SK-N-SH (cell line): ENCODE results near the gene CDC42SE1. TPM values are rescaled to one million over a fixed set of nuclear protein-coding genes. Genes with fewer than 3 reads are reported as not detected.

ENCODE experiments used
- CTCF ChIA-PET: fragments of 300-600, 350-600 bp; formaldehyde crosslinking; extraction: SDS; loops from one replicate; lab custom pipeline; 2021; lab: Yijun Ruan, JAX
- POLR2A ChIA-PET: fragments of 350-600 bp; sonication (Branson Sonifier 250); formaldehyde crosslinking; extraction: SDS; loops from one replicate; lab custom pipeline; 2020; ENCODE audit warnings: antibody characterized with exemption, inconsistent platforms; lab: Yijun Ruan, JAX
- DNase-seq: peaks from one replicate; pipeline ENCODE4 v3.0.0; 2012
- H2AFZ ChIP-seq: fragments of 200-600 bp; sonication (generic); 2 replicates; pipeline ENCODE4 v1.8.1; 2016; ENCODE audit warnings: antibody characterized with exemption, mild to moderate bottlenecking, low read depth
- H3F3A ChIP-seq: fragments of 200-600 bp; sonication (generic); replicated peaks from 2 replicates; pipeline ENCODE3; 2016; ENCODE audit warnings: antibody characterized with exemption, mild to moderate bottlenecking; ENCODE audit not compliant: insufficient read depth
- H3K27ac ChIP-seq, 2 experiments: fragments of 200-500 bp in 1 of 2; fragments of 200-600 bp in 1 of 2; sonication (Bioruptor generic) in 1 of 2; sonication (generic), shearing (Covaris generic) in 1 of 2; 2 replicates each; pipeline versions ENCODE4 v1.5.1 to v1.6.1; 2014 to 2016; ENCODE audit warnings: low read depth in 2 of 2, inconsistent platforms in 1 of 2, low read length in 1 of 2, mild to moderate bottlenecking in 1 of 2, mixed read lengths in 1 of 2
- H3K27me3 ChIP-seq: fragments of 200-600 bp; sonication (generic), shearing (Covaris generic); 2 replicates; pipeline ENCODE4 v1.6.1; 2016; ENCODE audit warnings: mixed run types; ENCODE audit not compliant: insufficient read depth
- H3K36me3 ChIP-seq, 2 experiments: fragments of 200-500 bp in 1 of 2; fragments of 200-600 bp in 1 of 2; sonication (Bioruptor generic) in 1 of 2; sonication (generic) in 1 of 2; replicated peaks in 1 of 2; 2 replicates each; pipeline versions ENCODE3 to v1.5.1; 2014 to 2016; ENCODE audit warnings: low read length in 1 of 2, mild to moderate bottlenecking in 1 of 2; ENCODE audit not compliant: insufficient read depth in 2 of 2, control insufficient read depth in 1 of 2
- H3K4me1 ChIP-seq, 2 experiments: fragments of 200-500 bp in 1 of 2; fragments of 200-600 bp in 1 of 2; sonication (Bioruptor generic) in 1 of 2; sonication (generic), shearing (Covaris generic) in 1 of 2; 2 replicates each; pipeline versions ENCODE4 v1.5.1 to v1.6.1; 2014 to 2016; ENCODE audit warnings: low read depth in 1 of 2, low read length in 1 of 2, mixed run types in 1 of 2; ENCODE audit not compliant: insufficient read depth in 2 of 2, control insufficient read depth in 1 of 2
- H3K4me2 ChIP-seq: fragments of 200-600 bp; sonication (generic), shearing (Covaris generic); 2 replicates; pipeline ENCODE4 v1.6.1; 2017; ENCODE audit warnings: mixed run types
- H3K4me3 ChIP-seq, 2 experiments: fragments of 200-500 bp in 1 of 2; fragments of 200-600 bp in 1 of 2; sonication (Bioruptor generic) in 1 of 2; sonication (generic), shearing (Covaris generic) in 1 of 2; 2 replicates each; pipeline versions ENCODE4 v1.5.1 to v1.8.1; 2014 to 2016; ENCODE audit warnings: low read depth in 2 of 2, inconsistent platforms in 1 of 2, low read length in 1 of 2, mild to moderate bottlenecking in 1 of 2, mixed read lengths in 1 of 2, moderate library complexity in 1 of 2
- H3K79me2 ChIP-seq: fragments of 200-600 bp; sonication (generic); 2 replicates; pipeline ENCODE4 v1.8.1; 2017; ENCODE audit warnings: mild to moderate bottlenecking; ENCODE audit not compliant: insufficient read depth
- H3K9ac ChIP-seq: fragments of 200-600 bp; sonication (generic); 2 replicates; pipeline ENCODE4 v1.6.1; 2017; ENCODE audit warnings: mixed run types
- H3K9me2 ChIP-seq: fragments of 200-600 bp; sonication (generic); 2 replicates; pipeline ENCODE4 v1.6.1; 2017; ENCODE audit warnings: mixed run types
- H3K9me3 ChIP-seq: fragments of 200-600 bp; sonication (generic); 2 replicates; pipeline ENCODE4 v1.6.1; 2017; ENCODE audit warnings: mixed run types, mild to moderate bottlenecking, moderate library complexity
- H4K20me1 ChIP-seq: fragments of 200-600 bp; sonication (generic); 2 replicates; pipeline ENCODE4 v1.6.1; 2017; ENCODE audit warnings: mild to moderate bottlenecking, mixed run types; ENCODE audit not compliant: insufficient read depth
- ELF1 ChIP-seq: IDR thresholded peaks from 2 replicates; pipeline ENCODE4 v1.4.0; 2012
- FOXM1 ChIP-seq: IDR thresholded peaks from 2 replicates; pipeline ENCODE4 v1.4.0; 2012; ENCODE audit warnings: low read depth, mild to moderate bottlenecking
- GATA2 ChIP-seq: sonication (generic); formaldehyde crosslinking; IDR thresholded peaks from 2 replicates; pipeline ENCODE4 v1.5.0; 2020; ENCODE audit warnings: mild to moderate bottlenecking, missing genetic modification reagents
- MEF2A ChIP-seq: IDR thresholded peaks from 2 replicates; pipeline ENCODE4 v1.4.0; 2012; ENCODE audit warnings: low read depth, borderline replicate concordance
- POLR2AphosphoS5 ChIP-seq: IDR thresholded peaks from 2 replicates; pipeline ENCODE4 v1.6.1; 2012; ENCODE audit warnings: low read depth, low read length
- RAD21 ChIP-seq: IDR thresholded peaks from 2 replicates; pipeline ENCODE4 v1.6.1; 2012; ENCODE audit warnings: mild to moderate bottlenecking, low read length
- RCOR1 ChIP-seq: fragments of 150-350 bp; IDR thresholded peaks from 2 replicates; pipeline ENCODE4 v1.6.1; 2017; ENCODE audit warnings: antibody characterized with exemption, low read length
- RXRA ChIP-seq: IDR thresholded peaks from 2 replicates; pipeline ENCODE4 v1.4.0; 2012; ENCODE audit warnings: low read depth, mild to moderate bottlenecking, borderline replicate concordance
- TAF1 ChIP-seq: IDR thresholded peaks from 2 replicates; pipeline ENCODE4 v1.6.1; 2012; ENCODE audit warnings: low read depth, mild to moderate bottlenecking, low read length, moderate library complexity, borderline replicate concordance
- USF2 ChIP-seq: fragments of 150-350 bp; IDR thresholded peaks from 2 replicates; pipeline ENCODE4 v1.6.1; 2017; ENCODE audit warnings: antibody characterized with exemption, low read length, low read depth, borderline replicate concordance
- YY1 ChIP-seq: IDR thresholded peaks from 2 replicates; pipeline ENCODE4 v1.4.0; 2012; ENCODE audit warnings: low read depth, mild to moderate bottlenecking
- WGBS: methylation state at CpG from one replicate; pipeline ENCODE4 v1.1.6; 2017; ENCODE audit warnings: low lambda C conversion rate; 5-methylcytosine and 5-hydroxymethylcytosine counted together
- polyA plus RNA-seq, 3 experiments: library from polyadenylated mRNA; depleted of rRNA; stranded (reverse); fragments of >200 nt; gene quantifications; 2 replicates each; pipeline ENCODE4 v1.2.3, GENCODE V29; 2012

CDC42SE1 gene
- polyA plus RNA-seq, 1 of the 3 experiments (the other 2 are of a cell fraction): 47.8 TPM

- no peaks in the 10 kb centered on the region for H3K27me3 ChIP-seq
- peaks cover 0 to 18% of the 10 kb centered on the region in 2 experiments; a peak in 2 of 4 replicates for H3K4me1 ChIP-seq
- no peaks in the 10 kb centered on the region for H3K9me2 ChIP-seq
- H2AFZ ChIP-seq: no peak overlapping the region
- POLR2A ChIA-PET: interaction anchor here (1.7 kb wide), 1 partner anchor 8 kb away, joined by 6 read pairs; the partner anchor contains the start of genes CDC42SE1 and MLLT11
- H3K79me2 ChIP-seq: peaks cover 31% of the 10 kb centered on the region
- H3K9me3 ChIP-seq: no peaks in the 10 kb centered on the region
- no peak overlapping the region for H3K4me2 ChIP-seq
- peak overlapping the region in 1 of 2 experiments; percentile 35; a peak in 1 of 4 replicates for H3K27ac ChIP-seq
- 100% methylated on average over 2 of the region's 2 CpGs for WGBS
- H3K4me3 ChIP-seq: no peak overlapping the region
- peaks cover 12% of the 10 kb centered on the region for H4K20me1 ChIP-seq
- H3F3A ChIP-seq: peaks cover 28% of the 10 kb centered on the region
- CTCF ChIA-PET: interaction anchor here (1.4 kb wide), 1 partner anchor 51 kb away, joined by 3 read pairs; no protein-coding TSS in a partner anchor
- H3K9ac ChIP-seq: no peak overlapping the region
- DNase-seq: no peak
- peaks cover 53 to 62% of the 10 kb centered on the region in 2 experiments for H3K36me3 ChIP-seq
- TF ChIP-seq GATA2: no peak
- TF ChIP-seq RXRA: no peak
- TF ChIP-seq POLR2AphosphoS5: 0 out of 2 replicates have a peak, but pooled peaks have one; percentile 22
- TF ChIP-seq, all 33 proteins: peak for 1
Measured at GRCh38 chr1:151051356-151052009, 7.9 kb downstream of the CDC42SE1 start.

GRCh38 chr1:151050051-151050688 is 9.3 kb downstream of the CDC42SE1 start:
- Histone ChIP-seq H3K27me3 (no peaks in the 10 kb centered on the region), H3K4me2 (no peak overlapping the region), H3K27ac (no peak overlapping the region; a peak in 2 of 4 replicates), H3K4me3 (no peak overlapping the region), H3K9ac (no peak overlapping the region), H2AFZ (no peak overlapping the region), H4K20me1 (no peaks in the 10 kb centered on the region)
- no peak for DNase-seq
- TF ChIP-seq YY1: no peak
- peak; percentile 61; the same call in 1 of the 2 replicates for TF ChIP-seq POLR2AphosphoS5
- TF ChIP-seq, all 33 proteins: peak for 1
- H3K9me2 ChIP-seq: no peaks in the 10 kb centered on the region
- peaks cover 0 to 12% of the 10 kb centered on the region in 2 experiments; a peak in 2 of 4 replicates for H3K4me1 ChIP-seq
- WGBS: 90% methylated on average over 2 of the region's 2 CpGs
- peaks cover 18% of the 10 kb centered on the region; the same call in 1 of the 2 replicates for H3K79me2 ChIP-seq
- peaks cover 36% of the 10 kb centered on the region for H3F3A ChIP-seq
- no peaks in the 10 kb centered on the region for H3K9me3 ChIP-seq
- H3K36me3 ChIP-seq: peaks cover 41 to 48% of the 10 kb centered on the region in 2 experiments
- CTCF ChIA-PET: interaction anchor here (1.3 to 4.4 kb wide), 5 partner anchors 10 to 55 kb away, joined by 3 to 67 read pairs (median 4); partner anchors contain the start of genes CDC42SE1, MINDY1 and MLLT11
- POLR2A ChIA-PET: interaction anchor here (1.7 to 3.5 kb wide), 2 partner anchors 9 to 10 kb away, joined by 6 to 24 read pairs; partner anchors contain the start of genes CDC42SE1 and MLLT11

GRCh38 chr1:151049458-151049857 is 10.0 kb downstream of the CDC42SE1 start:
- Histone ChIP-seq H3K36me3 (peaks cover 34 to 41% of the 10 kb centered on the region in 2 experiments), H3K9me3 (no peaks in the 10 kb centered on the region), H3K4me1 (peaks cover 0 to 12% of the 10 kb centered on the region in 2 experiments; a peak in 2 of 4 replicates), H3K4me3 (no peak overlapping the region), H3F3A (peaks cover 36% of the 10 kb centered on the region), H3K9ac (no peak overlapping the region), H3K4me2 (peak overlapping the region; percentile 95; the same call in 1 of the 2 replicates), H3K9me2 (no peaks in the 10 kb centered on the region), H3K27me3 (no peaks in the 10 kb centered on the region), H3K27ac (no peak overlapping the region), H2AFZ (no peak overlapping the region), H4K20me1 (no peaks in the 10 kb centered on the region), H3K79me2 (peaks cover 15% of the 10 kb centered on the region; the same call in 1 of the 2 replicates)
- ChIA-PET CTCF (interaction anchor here (1.3 to 4.4 kb wide), 5 partner anchors 10 to 54 kb away, joined by 4 to 67 read pairs (median 5); partner anchors contain the start of genes CDC42SE1, MINDY1 and MLLT11), POLR2A (interaction anchor here (3.5 kb wide), 1 partner anchor 10 kb away, joined by 24 read pairs; the partner anchor contains the start of genes CDC42SE1 and MLLT11)
- TF ChIP-seq RAD21 (no peak), RCOR1 (no peak), USF2 (no peak), ELF1 (no peak), FOXM1 (no peak), TAF1 (no peak), MEF2A (no peak)
- WGBS: 100% methylated on average over 1 of the region's 5 CpGs
- no peak for DNase-seq
